Heart left ventricle (tissue), 13 donors: ENCODE results near the gene CTNNA3.

Experiments
- POLR2A ChIP-seq, 2 donors: fragments of 450-650 bp; IDR thresholded peaks; one replicate each; pipeline ENCODE4 v1.6.1; 2017; ENCODE audit warnings: antibody characterized with exemption in 2 of 2, mild to moderate bottlenecking in 2 of 2, moderate library complexity in 2 of 2
- TF ChIP-seq, protein P1 (sequence below), 12 donors: fragments of 200-600 bp; sonication (generic) in 4 of 12; IDR thresholded peaks; one replicate each; pipeline versions ENCODE4 v1.5.0 to v1.8.0; 2018 to 2022; ENCODE audit warnings: antibody characterized with exemption in 12 of 12, mild to moderate bottlenecking in 5 of 12
- donor health status: ischemic (EF 13 %, LVEDD 7.1; RV severe dilation, severe dysfunction).
- donor health status: DM: no; HTN: yes; CAD: no.
- donor health status: DM: no; HTN: no; CAD: no.
- donor health status: ischemic (EF 25% LVEDD 6.9; RV normal size, moderate dysfunction).
- donor health status: ischemic (EF 25% LVEDD 5.7; RV mildly dilated, moderate dysfunction).
- donor health status: ischemic (EF 35%, LVEDD 5.7; RV mildly dilated, moderate dysfunction).
- donor health status: nonischemic (EF 11% LVEDD 7.7; RV severe dilation, severe dysfunction).
- donor health status: DM: yes; HTN: yes; CAD: no.
- donor health status: PGD.
- donor health status: ischemic (EF 29% LVEDD 5.4; RV normal size, mild dysfunction).
- donor health status: nonischemic (EF 23%, LVEDD 6.1; RV moderate dilation, normal function).

DNA sequence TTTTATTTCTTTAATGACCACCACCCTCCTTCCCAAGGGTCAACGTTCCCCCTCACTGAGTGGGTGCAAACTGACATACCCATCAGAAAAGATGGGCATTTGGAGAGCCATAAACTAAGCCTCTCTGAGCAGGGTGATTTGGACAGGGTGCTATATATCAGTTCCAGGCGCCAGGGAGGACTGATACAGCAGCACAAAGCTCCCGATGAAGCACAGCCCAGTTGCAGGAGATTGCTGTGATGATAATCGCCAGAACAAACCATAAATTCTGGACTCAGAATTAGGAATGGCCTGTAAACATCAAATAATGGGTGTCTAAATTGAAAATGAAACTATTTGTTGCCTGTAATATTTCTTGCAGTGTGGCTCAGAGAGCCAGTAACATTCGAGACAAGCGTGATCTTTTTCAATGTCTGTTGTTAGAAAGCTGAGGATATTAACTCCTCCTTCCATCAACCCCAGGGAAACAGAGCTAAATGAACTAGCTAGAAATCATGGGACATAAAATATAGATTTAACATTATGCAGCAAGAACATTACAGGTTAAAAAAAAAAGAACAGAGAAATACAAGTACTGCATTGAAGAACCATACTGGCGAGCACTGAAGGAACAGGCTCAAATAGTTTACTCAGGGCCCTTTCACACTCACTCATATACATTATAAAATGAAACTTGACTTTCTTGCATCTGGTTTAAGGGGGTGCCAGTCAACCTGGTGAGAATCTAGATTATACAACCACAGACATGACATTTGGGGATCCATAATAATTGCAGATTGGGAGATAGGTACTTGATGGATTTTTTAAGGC lies 907.6 kb downstream of the CTNNA3 start:
- TF ChIP-seq, protein P1, sequence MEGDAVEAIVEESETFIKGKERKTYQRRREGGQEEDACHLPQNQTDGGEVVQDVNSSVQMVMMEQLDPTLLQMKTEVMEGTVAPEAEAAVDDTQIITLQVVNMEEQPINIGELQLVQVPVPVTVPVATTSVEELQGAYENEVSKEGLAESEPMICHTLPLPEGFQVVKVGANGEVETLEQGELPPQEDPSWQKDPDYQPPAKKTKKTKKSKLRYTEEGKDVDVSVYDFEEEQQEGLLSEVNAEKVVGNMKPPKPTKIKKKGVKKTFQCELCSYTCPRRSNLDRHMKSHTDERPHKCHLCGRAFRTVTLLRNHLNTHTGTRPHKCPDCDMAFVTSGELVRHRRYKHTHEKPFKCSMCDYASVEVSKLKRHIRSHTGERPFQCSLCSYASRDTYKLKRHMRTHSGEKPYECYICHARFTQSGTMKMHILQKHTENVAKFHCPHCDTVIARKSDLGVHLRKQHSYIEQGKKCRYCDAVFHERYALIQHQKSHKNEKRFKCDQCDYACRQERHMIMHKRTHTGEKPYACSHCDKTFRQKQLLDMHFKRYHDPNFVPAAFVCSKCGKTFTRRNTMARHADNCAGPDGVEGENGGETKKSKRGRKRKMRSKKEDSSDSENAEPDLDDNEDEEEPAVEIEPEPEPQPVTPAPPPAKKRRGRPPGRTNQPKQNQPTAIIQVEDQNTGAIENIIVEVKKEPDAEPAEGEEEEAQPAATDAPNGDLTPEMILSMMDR (IDR thresholded peaks at IDR 0.05), result no peak
- no peak for TF ChIP-seq POLR2A (IDR thresholded peaks at IDR 0.05)
